ENCODE results near the gene C13orf46.
"Not testable (repeated sequence)": the region's sequence is repeated elsewhere in the genome, so short reads cannot be mapped to it uniquely, and the experiment has no call there.

C13orf46 gene

GRCh38 chr13:113926301-113926761 lies 47.5 kb downstream of the C13orf46 start:
- DNase-seq (ENCODE audit: low spot score): no peak
- peak; percentile 81 for FAIRE-seq

- DNase-seq (ENCODE audit: low spot score): no peak
Observed at GRCh38 chr13:113924184-113924901, 49.5 kb downstream of the C13orf46 start.

GRCh38 chr13:113923376-113924063 lies 50.4 kb downstream of the C13orf46 start:
- no peak for FAIRE-seq
- DNase-seq (ENCODE audit: low spot score): no peak

More at GRCh38 chr13:113924184-113924901, 49.5 kb downstream of the C13orf46 start:
- FAIRE-seq: no peak

GRCh38 chr13:113922412-113923118 lies 51.3 kb downstream of the C13orf46 start:
- DNase-seq (ENCODE audit: low spot score): no peak
- FAIRE-seq: no peak

- no peak for FAIRE-seq
- no peak for DNase-seq (ENCODE audit: low spot score)
Observed at GRCh38 chr13:113921763-113922162, 52.1 kb downstream of the C13orf46 start.

- FAIRE-seq (peak; percentile 84), DNase-seq (ENCODE audit: low spot score) (no peak)
Observed at GRCh38 chr13:113920606-113921286, 53.1 kb downstream of the C13orf46 start.

GRCh38 chr13:113919761-113920559 lies 53.9 kb downstream of the C13orf46 start:
- DNase-seq (ENCODE audit: low spot score) (no peak), FAIRE-seq (peak; percentile 90)

- FAIRE-seq (no peak), DNase-seq (ENCODE audit: low spot score) (no peak)
Observed at GRCh38 chr13:113918981-113919701, 54.7 kb downstream of the C13orf46 start.

GRCh38 chr13:113918580-113918979 lies 55.3 kb downstream of the C13orf46 start:
- FAIRE-seq (no peak), DNase-seq (ENCODE audit: low spot score) (no peak)

- FAIRE-seq (peak; percentile 86), DNase-seq (ENCODE audit: low spot score) (no peak)
Observed at GRCh38 chr13:113917594-113918371, 56.1 kb downstream of the C13orf46 start.

GRCh38 chr13:113917096-113917495 lies 56.8 kb downstream of the C13orf46 start:
- no peak for DNase-seq (ENCODE audit: low spot score)
- no peak for FAIRE-seq

GRCh38 chr13:113916330-113916815 lies 57.5 kb downstream of the C13orf46 start:
- FAIRE-seq (peak; percentile 99), DNase-seq (ENCODE audit: low spot score) (no peak)

GRCh38 chr13:113915786-113916329 lies 58.0 kb downstream of the C13orf46 start:
- FAIRE-seq (no peak), DNase-seq (ENCODE audit: low spot score) (no peak)

GRCh38 chr13:113915012-113915763 lies 58.7 kb downstream of the C13orf46 start:
- FAIRE-seq: no peak
- DNase-seq (ENCODE audit: low spot score): no peak

GRCh38 chr13:113914333-113915011 lies 59.4 kb downstream of the C13orf46 start:
- FAIRE-seq: no peak
- DNase-seq (ENCODE audit: low spot score): no peak

- not testable (repeated sequence) for DNase-seq (ENCODE audit: low spot score)
- peak; percentile 100 for FAIRE-seq
Observed at GRCh38 chr13:113913838-113914237, 60.0 kb downstream of the C13orf46 start.

- DNase-seq (ENCODE audit: low spot score); FAIRE-seq: not testable (repeated sequence)
Observed at GRCh38 chr13:113913408-113913807, 60.5 kb downstream of the C13orf46 start.
